HepG2 (cell line): ENCODE data around the gene DNPH1. TPM values are rescaled to one million over a fixed set of nuclear protein-coding genes. Genes with fewer than 3 reads are reported as not detected.
A peak's percentile ranks its signal among the peaks of the same experiment; 100 is the strongest.

ENCODE experiments used
- GLI4 ChIP-seq: sonication (generic); formaldehyde crosslinking; IDR thresholded peaks from 2 replicates; pipeline ENCODE4 v1.5.1; 2020; ENCODE audit warnings: missing genetic modification reagents, mild to moderate bottlenecking, moderate library complexity, borderline replicate concordance
- GTF3A ChIP-seq: sonication (generic); formaldehyde crosslinking; conservative IDR thresholded peaks from 2 replicates; pipeline ENCODE4 v1.4.0; 2020; ENCODE audit warnings: mild to moderate bottlenecking, missing genetic modification reagents
- HMGA1 ChIP-seq: sonication (generic); formaldehyde crosslinking; conservative IDR thresholded peaks from 2 replicates; pipeline ENCODE4 v1.4.0; 2020; ENCODE audit warnings: missing genetic modification reagents
- KMT2A ChIP-seq: sonication (generic); formaldehyde crosslinking; IDR thresholded peaks from 2 replicates; pipeline ENCODE4 v1.4.0; 2020; ENCODE audit warnings: missing genetic modification reagents
- MAZ ChIP-seq, 2 experiments: sonication (generic) in 1 of 2; formaldehyde crosslinking in 1 of 2; IDR thresholded peaks; 2 replicates each; pipeline versions ENCODE4 v1.5.0 to v1.6.1; 2012 to 2020; ENCODE audit warnings: low read depth in 2 of 2, mild to moderate bottlenecking in 2 of 2, borderline replicate concordance in 1 of 2, improper control_type of control experiment in 1 of 2, low read length in 1 of 2, missing genetic modification reagents in 1 of 2, moderate library complexity in 1 of 2
- ONECUT2 ChIP-seq: sonication (generic); formaldehyde crosslinking; IDR thresholded peaks from 2 replicates; pipeline ENCODE4 v1.4.0; 2020; ENCODE audit warnings: missing genetic modification reagents
- TMF1 ChIP-seq: sonication (generic); formaldehyde crosslinking; IDR thresholded peaks from 2 replicates; pipeline ENCODE4 v1.8.1; 2022; ENCODE audit warnings: low read depth, missing genetic modification reagents
- ZNF335 ChIP-seq: sonication (generic); formaldehyde crosslinking; IDR thresholded peaks from 2 replicates; pipeline ENCODE4 v1.4.0; 2020; ENCODE audit warnings: missing genetic modification reagents
- ZNF33A ChIP-seq: sonication (generic); formaldehyde crosslinking; IDR thresholded peaks from 2 replicates; pipeline ENCODE4 v1.5.1; 2020; ENCODE audit warnings: missing genetic modification reagents, mild to moderate bottlenecking, moderate library complexity, borderline replicate concordance
- ZNF496 ChIP-seq: sonication (generic); formaldehyde crosslinking; IDR thresholded peaks from 2 replicates; pipeline ENCODE4 v1.8.1; 2023; ENCODE audit warnings: mild to moderate bottlenecking, moderate library complexity, missing genetic modification reagents; ENCODE audit not compliant: insufficient replicate concordance
- ZNF577 ChIP-seq: sonication (generic); formaldehyde crosslinking; IDR thresholded peaks from 2 replicates; pipeline ENCODE4 v1.4.0; 2020; ENCODE audit warnings: mild to moderate bottlenecking, low read depth, missing genetic modification reagents, borderline replicate concordance
- ZNF672 ChIP-seq: sonication (generic); formaldehyde crosslinking; IDR thresholded peaks from 2 replicates; pipeline ENCODE4 v1.8.1; 2022; ENCODE audit warnings: missing genetic modification reagents
- ZNF776 ChIP-seq: sonication (generic); formaldehyde crosslinking; IDR thresholded peaks from 2 replicates; pipeline ENCODE4 v1.4.0; 2020; ENCODE audit warnings: mild to moderate bottlenecking, missing genetic modification reagents
- ZNF782 ChIP-seq: sonication (generic); formaldehyde crosslinking; IDR thresholded peaks from 2 replicates; pipeline ENCODE4 v1.4.0; 2020; ENCODE audit warnings: missing genetic modification reagents, mild to moderate bottlenecking, borderline replicate concordance
- polyA plus RNA-seq, 8 experiments: library from polyadenylated mRNA; depleted of rRNA in 3 of 8; stranded (reverse) in 7 of 8; unstranded in 1 of 8; fragments of >200 nt; fragmentation: Illumina TruSeq in 4 of 8; extraction: Trizol in 4 of 8; gene quantifications; 2 replicates each; pipeline versions ENCODE4 v1.2.1 to v1.2.3, GENCODE V29; 2011 to 2016; ENCODE audit warnings: low read depth in 4 of 8, missing spikeins in 1 of 8, mixed read lengths in 1 of 8; ENCODE audit not compliant: insufficient read depth in 1 of 8
- total RNA-seq, 5 experiments: library from RNA; depleted of rRNA; stranded (reverse); fragments of >200 nt; fragmentation: Illumina TruSeq; extraction: Trizol; gene quantifications; 2 replicates each; pipeline ENCODE4 v1.2.3, GENCODE V29; 2016; ENCODE audit warnings: low read depth in 1 of 5
- TF ChIP-seq, protein P1 (sequence below): sonication (generic); formaldehyde crosslinking; IDR thresholded peaks from 2 replicates; pipeline ENCODE4 v1.4.0; 2020; ENCODE audit warnings: mild to moderate bottlenecking, missing genetic modification reagents
- TF ChIP-seq, protein P2 (sequence below): fragments of 450-650 bp; IDR thresholded peaks from 2 replicates; pipeline ENCODE4 v1.6.1; 2017; ENCODE audit warnings: mild to moderate bottlenecking
- TF ChIP-seq, protein P3 (sequence below): sonication (generic); formaldehyde crosslinking; IDR thresholded peaks from 2 replicates; pipeline ENCODE4 v1.4.0; 2020; ENCODE audit warnings: mild to moderate bottlenecking, missing genetic modification reagents
- TF ChIP-seq, protein P4 (sequence below): sonication (generic); formaldehyde crosslinking; IDR thresholded peaks from 2 replicates; pipeline ENCODE4 v1.4.0; 2020; ENCODE audit warnings: missing genetic modification reagents, borderline replicate concordance
- TF ChIP-seq, protein P5 (sequence below): sonication (generic); formaldehyde crosslinking; IDR thresholded peaks from 2 replicates; pipeline ENCODE4 v1.5.1; 2020; ENCODE audit warnings: mild to moderate bottlenecking, missing genetic modification reagents, moderate library complexity

The DNPH1 gene
- total and polyA plus RNA-seq, 2 of the 13 experiments (the other 11 are each of a cell fraction or from before 2014, with no cell fraction given), result 56.5 to 75.1 TPM

DNA sequence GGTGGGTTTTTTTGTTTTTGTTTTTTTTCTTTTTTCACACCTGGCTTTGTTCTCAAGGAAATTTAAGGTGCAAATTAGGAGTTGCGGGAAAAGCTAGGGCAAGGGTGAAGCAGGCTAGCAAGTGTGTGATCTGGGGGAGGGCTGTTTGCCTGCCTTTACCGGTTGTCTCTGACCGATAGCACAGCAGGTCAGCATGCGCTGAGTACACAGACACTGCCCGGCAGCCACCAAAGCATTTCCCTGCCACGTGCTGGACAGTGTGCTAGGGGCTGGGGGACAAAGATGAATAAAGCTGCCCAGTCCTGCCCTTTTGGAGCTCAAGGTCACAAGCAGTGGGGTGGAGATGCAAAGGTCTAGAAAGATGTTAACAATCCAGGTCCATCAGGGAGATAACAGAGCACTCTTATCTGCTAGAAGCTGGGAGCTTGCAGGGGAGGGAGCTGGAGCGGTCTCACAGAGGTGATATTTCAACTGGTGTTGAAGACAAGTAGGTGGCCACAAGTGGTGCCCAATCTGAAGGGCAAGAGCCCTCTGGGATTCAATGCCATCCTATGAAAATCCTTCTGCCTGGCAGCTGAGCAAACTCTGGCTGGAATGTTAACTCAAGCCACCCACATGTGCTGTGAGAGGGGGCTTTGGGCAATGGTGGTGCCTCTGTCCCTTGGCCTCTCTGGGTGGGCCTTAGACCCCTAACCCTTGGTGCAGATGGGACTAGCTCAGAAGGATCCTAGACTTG, 38.5 kb upstream of the DNPH1 start (continued):
- TF ChIP-seq ZNF672 (CRISPR knock-in tag) (peak; percentile 95; the same call in 1 of the 2 replicates), ONECUT2 (CRISPR knock-in tag) (peak; percentile 67; the same call in 1 of the 2 replicates), MAZ (IDR thresholded peaks at IDR 0.05; ENCODE audit: borderline replicate concordance, low read depth, low read length) (peak; percentile 82; the same call in 1 of the 2 replicates), MAZ (CRISPR knock-in tag; IDR thresholded peaks at IDR 0.05; ENCODE audit: low read depth) (peak; percentile 100), TMF1 (CRISPR knock-in tag) (peak; percentile 73), ZNF776 (CRISPR knock-in tag) (peak; percentile 97), GLI4 (CRISPR knock-in tag) (peak; percentile 91; the same call in 1 of the 2 replicates), ZNF577 (CRISPR knock-in tag) (peak; percentile 22; the same call in 1 of the 2 replicates), KMT2A (peak; percentile 85), GTF3A (CRISPR knock-in tag) (no peak), ZNF496 (CRISPR knock-in tag) (no peak), ZNF335 (CRISPR knock-in tag) (peak; percentile 88; the same call in 1 of the 2 replicates), HMGA1 (CRISPR knock-in tag) (no peak), ZNF782 (CRISPR knock-in tag) (no peak; the same call in 1 of the 2 replicates), ZNF33A (CRISPR knock-in tag) (peak; percentile 24; the same call in 1 of the 2 replicates)
- TF ChIP-seq, protein P1, sequence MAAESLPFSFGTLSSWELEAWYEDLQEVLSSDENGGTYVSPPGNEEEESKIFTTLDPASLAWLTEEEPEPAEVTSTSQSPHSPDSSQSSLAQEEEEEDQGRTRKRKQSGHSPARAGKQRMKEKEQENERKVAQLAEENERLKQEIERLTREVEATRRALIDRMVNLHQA (CRISPR knock-in tag), result no peak
- TF ChIP-seq, protein P2, sequence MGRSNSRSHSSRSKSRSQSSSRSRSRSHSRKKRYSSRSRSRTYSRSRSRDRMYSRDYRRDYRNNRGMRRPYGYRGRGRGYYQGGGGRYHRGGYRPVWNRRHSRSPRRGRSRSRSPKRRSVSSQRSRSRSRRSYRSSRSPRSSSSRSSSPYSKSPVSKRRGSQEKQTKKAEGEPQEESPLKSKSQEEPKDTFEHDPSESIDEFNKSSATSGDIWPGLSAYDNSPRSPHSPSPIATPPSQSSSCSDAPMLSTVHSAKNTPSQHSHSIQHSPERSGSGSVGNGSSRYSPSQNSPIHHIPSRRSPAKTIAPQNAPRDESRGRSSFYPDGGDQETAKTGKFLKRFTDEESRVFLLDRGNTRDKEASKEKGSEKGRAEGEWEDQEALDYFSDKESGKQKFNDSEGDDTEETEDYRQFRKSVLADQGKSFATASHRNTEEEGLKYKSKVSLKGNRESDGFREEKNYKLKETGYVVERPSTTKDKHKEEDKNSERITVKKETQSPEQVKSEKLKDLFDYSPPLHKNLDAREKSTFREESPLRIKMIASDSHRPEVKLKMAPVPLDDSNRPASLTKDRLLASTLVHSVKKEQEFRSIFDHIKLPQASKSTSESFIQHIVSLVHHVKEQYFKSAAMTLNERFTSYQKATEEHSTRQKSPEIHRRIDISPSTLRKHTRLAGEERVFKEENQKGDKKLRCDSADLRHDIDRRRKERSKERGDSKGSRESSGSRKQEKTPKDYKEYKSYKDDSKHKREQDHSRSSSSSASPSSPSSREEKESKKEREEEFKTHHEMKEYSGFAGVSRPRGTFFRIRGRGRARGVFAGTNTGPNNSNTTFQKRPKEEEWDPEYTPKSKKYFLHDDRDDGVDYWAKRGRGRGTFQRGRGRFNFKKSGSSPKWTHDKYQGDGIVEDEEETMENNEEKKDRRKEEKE, result no peak
- TF ChIP-seq, protein P3, sequence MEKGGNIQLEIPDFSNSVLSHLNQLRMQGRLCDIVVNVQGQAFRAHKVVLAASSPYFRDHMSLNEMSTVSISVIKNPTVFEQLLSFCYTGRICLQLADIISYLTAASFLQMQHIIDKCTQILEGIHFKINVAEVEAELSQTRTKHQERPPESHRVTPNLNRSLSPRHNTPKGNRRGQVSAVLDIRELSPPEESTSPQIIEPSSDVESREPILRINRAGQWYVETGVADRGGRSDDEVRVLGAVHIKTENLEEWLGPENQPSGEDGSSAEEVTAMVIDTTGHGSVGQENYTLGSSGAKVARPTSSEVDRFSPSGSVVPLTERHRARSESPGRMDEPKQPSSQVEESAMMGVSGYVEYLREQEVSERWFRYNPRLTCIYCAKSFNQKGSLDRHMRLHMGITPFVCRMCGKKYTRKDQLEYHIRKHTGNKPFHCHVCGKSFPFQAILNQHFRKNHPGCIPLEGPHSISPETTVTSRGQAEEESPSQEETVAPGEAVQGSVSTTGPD (CRISPR knock-in tag), result peak; percentile 88
- TF ChIP-seq, protein P4, sequence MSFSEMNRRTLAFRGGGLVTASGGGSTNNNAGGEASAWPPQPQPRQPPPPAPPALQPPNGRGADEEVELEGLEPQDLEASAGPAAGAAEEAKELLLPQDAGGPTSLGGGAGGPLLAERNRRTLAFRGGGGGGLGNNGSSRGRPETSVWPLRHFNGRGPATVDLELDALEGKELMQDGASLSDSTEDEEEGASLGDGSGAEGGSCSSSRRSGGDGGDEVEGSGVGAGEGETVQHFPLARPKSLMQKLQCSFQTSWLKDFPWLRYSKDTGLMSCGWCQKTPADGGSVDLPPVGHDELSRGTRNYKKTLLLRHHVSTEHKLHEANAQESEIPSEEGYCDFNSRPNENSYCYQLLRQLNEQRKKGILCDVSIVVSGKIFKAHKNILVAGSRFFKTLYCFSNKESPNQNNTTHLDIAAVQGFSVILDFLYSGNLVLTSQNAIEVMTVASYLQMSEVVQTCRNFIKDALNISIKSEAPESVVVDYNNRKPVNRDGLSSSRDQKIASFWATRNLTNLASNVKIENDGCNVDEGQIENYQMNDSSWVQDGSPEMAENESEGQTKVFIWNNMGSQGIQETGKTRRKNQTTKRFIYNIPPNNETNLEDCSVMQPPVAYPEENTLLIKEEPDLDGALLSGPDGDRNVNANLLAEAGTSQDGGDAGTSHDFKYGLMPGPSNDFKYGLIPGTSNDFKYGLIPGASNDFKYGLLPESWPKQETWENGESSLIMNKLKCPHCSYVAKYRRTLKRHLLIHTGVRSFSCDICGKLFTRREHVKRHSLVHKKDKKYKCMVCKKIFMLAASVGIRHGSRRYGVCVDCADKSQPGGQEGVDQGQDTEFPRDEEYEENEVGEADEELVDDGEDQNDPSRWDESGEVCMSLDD, result peak; percentile 80; the same call in 1 of the 2 replicates
- TF ChIP-seq, protein P5, sequence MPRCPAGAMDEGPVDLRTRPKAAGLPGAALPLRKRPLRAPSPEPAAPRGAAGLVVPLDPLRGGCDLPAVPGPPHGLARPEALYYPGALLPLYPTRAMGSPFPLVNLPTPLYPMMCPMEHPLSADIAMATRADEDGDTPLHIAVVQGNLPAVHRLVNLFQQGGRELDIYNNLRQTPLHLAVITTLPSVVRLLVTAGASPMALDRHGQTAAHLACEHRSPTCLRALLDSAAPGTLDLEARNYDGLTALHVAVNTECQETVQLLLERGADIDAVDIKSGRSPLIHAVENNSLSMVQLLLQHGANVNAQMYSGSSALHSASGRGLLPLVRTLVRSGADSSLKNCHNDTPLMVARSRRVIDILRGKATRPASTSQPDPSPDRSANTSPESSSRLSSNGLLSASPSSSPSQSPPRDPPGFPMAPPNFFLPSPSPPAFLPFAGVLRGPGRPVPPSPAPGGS, result peak; percentile 98
